ENCODE measurements around the gene SIDT2. TPM values are rescaled to one million over a fixed set of nuclear protein-coding genes. Genes with fewer than 3 reads are reported as not detected.
A peak's percentile ranks its signal among the peaks of the same experiment; 100 is the strongest.

SIDT2 gene
- total and polyA plus RNA-seq, 2 of the 4 experiments (the other 2 are of a cell fraction) = 7.3 to 30.3 TPM

DNA sequence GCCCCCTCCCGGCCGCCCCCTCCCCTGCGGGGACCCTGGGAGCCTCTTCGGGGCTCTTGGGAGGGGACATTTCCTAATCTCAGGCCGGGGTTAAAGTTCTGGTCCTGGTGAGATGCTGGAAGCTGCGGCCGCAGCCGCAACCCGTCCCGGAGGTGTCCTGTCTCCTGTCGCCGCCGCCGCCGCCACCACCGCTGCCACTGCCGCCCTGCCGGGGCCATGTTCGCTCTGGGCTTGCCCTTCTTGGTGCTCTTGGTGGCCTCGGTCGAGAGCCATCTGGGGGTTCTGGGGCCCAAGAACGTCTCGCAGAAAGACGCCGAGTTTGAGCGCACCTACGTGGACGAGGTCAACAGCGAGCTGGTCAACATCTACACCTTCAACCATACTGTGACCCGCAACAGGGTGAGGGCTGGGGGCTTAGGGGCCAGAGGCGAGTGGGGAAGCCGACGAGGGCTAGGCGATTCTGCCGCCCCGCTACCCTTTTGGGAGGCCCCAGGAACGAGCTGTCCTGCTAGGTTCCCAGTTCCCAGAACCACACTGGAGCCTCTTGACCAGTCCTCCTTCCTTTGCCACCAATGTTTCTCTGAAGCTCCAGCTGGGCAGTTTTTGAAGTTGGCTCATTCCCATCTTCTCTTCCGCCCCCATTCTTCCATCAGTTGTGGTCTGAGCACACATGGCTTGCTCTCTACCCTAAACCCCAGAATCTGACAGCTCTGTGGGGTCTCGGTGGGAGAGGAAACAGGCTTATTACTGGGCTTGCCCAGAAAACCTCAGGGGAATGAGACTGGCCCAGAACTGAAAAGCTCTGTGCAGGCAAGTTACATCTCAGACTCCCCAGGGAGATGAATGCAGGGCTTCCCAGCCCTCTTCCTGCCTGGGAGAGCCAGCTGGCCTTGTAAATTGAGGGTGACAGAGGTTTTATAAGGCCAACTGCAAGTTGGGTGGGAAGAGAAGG lies 781 bp downstream of the SIDT2 start:
- BruUV-seq (replicated peaks) = no TSS peak
- H2AK9ac ChIP-seq (replicated peaks; ENCODE audit: low read depth, low read length, poor library complexity) = peak overlapping the region; percentile 78
- peak overlapping the region; percentile 87 for H3K14ac ChIP-seq (replicated peaks; ENCODE audit: low read depth, low read length)
- ATAC-seq (ENCODE audit: low read depth) (peak; percentile 34), DNase-seq (no peak)
- dilution Hi-C loops (cut with HindIII; ENCODE audit: low sequenced_read_pairs, unreplicated experiment) (no loop called here), in situ Hi-C loops (cut with MboI; ENCODE audit: low sequenced_read_pairs) (no loop called here), intact Hi-C loops (cut with micrococcal nuclease) (no loop called here)
- peak overlapping the region; percentile 71 for H2BK5ac ChIP-seq (ENCODE audit: low read depth, low read length, poor library complexity, severe bottlenecking)
- peak overlapping the region; percentile 35 for H3K18ac ChIP-seq (ENCODE audit: low read depth, low read length)
- peak overlapping the region; percentile 89 for H3K4ac ChIP-seq (ENCODE audit: low read depth, low read length)
- TF ChIP-seq POLR2A (IDR thresholded peaks at IDR 0.05; ENCODE audit: low read depth, low read length) (0 out of 2 replicates have a peak, but pooled peaks have one; percentile 11), MXI1 (IDR thresholded peaks at IDR 0.05; ENCODE audit: borderline replicate concordance, low read depth, low read length) (no peak), RFX5 (IDR thresholded peaks at IDR 0.05; ENCODE audit: low read depth, low read length) (no peak)
- TF ChIP-seq, protein P1, sequence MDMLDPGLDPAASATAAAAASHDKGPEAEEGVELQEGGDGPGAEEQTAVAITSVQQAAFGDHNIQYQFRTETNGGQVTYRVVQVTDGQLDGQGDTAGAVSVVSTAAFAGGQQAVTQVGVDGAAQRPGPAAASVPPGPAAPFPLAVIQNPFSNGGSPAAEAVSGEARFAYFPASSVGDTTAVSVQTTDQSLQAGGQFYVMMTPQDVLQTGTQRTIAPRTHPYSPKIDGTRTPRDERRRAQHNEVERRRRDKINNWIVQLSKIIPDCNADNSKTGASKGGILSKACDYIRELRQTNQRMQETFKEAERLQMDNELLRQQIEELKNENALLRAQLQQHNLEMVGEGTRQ (IDR thresholded peaks at IDR 0.05; ENCODE audit: low read depth, low read length) = no peak
- peak overlapping the region; percentile 93 for H3K23ac ChIP-seq (ENCODE audit: low read depth, low read length)
- H2BK120ac ChIP-seq (ENCODE audit: low read depth, low read length) = peak overlapping the region; percentile 36; the same call in 1 of the 2 replicates
- H3K9ac ChIP-seq (ENCODE audit: low read depth, low read length) = peak overlapping the region; percentile 91
- H3K4me3 ChIP-seq (ENCODE audit: insufficient read depth, low read depth, low read length) = peak overlapping the region; percentile 87
- H4K5ac ChIP-seq (ENCODE audit: low read depth, low read length) = peak overlapping the region; percentile 14
- peak overlapping the region; percentile 69 for H4K91ac ChIP-seq (ENCODE audit: insufficient read depth, low read depth, low read length)
- CTCF ChIA-PET = no interaction called here
- peak overlapping the region; percentile 93 for H3K27ac ChIP-seq (ENCODE audit: insufficient read depth, low read length)
- H2BK15ac ChIP-seq (ENCODE audit: low read depth, low read length) = peak overlapping the region; percentile 61; the same call in 2 of the 3 replicates
- no peaks in the 10 kb centered on the region for H3K9me3 ChIP-seq (ENCODE audit: control insufficient read depth, insufficient read depth, low read length)
- no peaks in the 10 kb centered on the region; the same call in none of the 2 replicates for H4K20me1 ChIP-seq (ENCODE audit: insufficient read depth, low read length)
- H2BK20ac ChIP-seq (ENCODE audit: low read depth, low read length) = peak overlapping the region; percentile 23; the same call in 1 of the 2 replicates
- peaks cover 16% of the 10 kb centered on the region for H3K36me3 ChIP-seq (ENCODE audit: control insufficient read depth, insufficient read depth, low read length)
- peak overlapping the region; percentile 86 for H3K4me2 ChIP-seq (ENCODE audit: low read depth, low read length)
- POLR2A ChIA-PET (ENCODE audit: unreplicated experiment) = interaction anchor here (0.6 to 1.1 kb wide), 3 partner anchors 16 to 116 kb away, joined by 4 to 14 read pairs (median 4); partner anchors contain the start of gene PAFAH1B2
- peak overlapping the region; percentile 64 to 69 for H4K8ac ChIP-seq (ENCODE audit: low read depth in 2 of 2, low read length in 2 of 2)
- no peaks in the 10 kb centered on the region for H3K27me3 ChIP-seq (ENCODE audit: control insufficient read depth, insufficient read depth, low read length)
- peaks cover 21 to 41% of the 10 kb centered on the region in 2 experiments for H3K79me1 ChIP-seq (ENCODE audit: low read depth in 1 of 2, low read length in 2 of 2)
- peaks cover 13% of the 10 kb centered on the region for H3K4me1 ChIP-seq (ENCODE audit: control insufficient read depth, insufficient read depth, low read length)
- peaks cover 9% of the 10 kb centered on the region for H3K9me1 ChIP-seq (ENCODE audit: insufficient read depth, low read length)
- peak overlapping the region; percentile 92 for H2AFZ ChIP-seq (replicated peaks; ENCODE audit: low read length, poor library complexity)
- H3K56ac ChIP-seq (ENCODE audit: extremely low read depth, insufficient read depth, low read length) = peak overlapping the region; percentile 36
- 0% methylated on average over 18 of the region's 39 CpGs; no CpG with 5 or more reads in 1 of the 2 experiments for WGBS, 2 experiments (ENCODE audit: extremely low coverage in 2 of 2, insufficient read length in 1 of 2)
- H2AK5ac ChIP-seq (ENCODE audit: low read depth, low read length) = peak overlapping the region; percentile 83
